GM23338 (cell line): ENCODE measurements around the gene UBE2L6. TPM values are rescaled to one million over a fixed set of nuclear protein-coding genes. Genes with fewer than 3 reads are reported as not detected.

Experiments used
- ATAC-seq: fragments of 200-7000 bp; cut with Tn5 transposase; 3 replicates; pipeline ENCODE4 v1.9.1; 2020
- DNase-seq: peaks from one replicate; pipeline ENCODE4 v3.0.0-alpha.2; 2015; ENCODE audit warnings: low spot score
- H2AFZ ChIP-seq: fragments of 200-600 bp; sonication (generic); 2 replicates; pipeline ENCODE4 v1.8.0; 2016; ENCODE audit warnings: antibody characterized with exemption, mild to moderate bottlenecking, moderate library complexity
- H3F3A ChIP-seq: fragments of 200-600 bp; sonication (generic); replicated peaks from 2 replicates; pipeline ENCODE4 v1.8.0; 2017; ENCODE audit warnings: antibody characterized with exemption, mixed run types, low read depth
- H3K27ac ChIP-seq: fragments of 200-600 bp; sonication (generic); 2 replicates; pipeline ENCODE4 v1.6.1; 2016; ENCODE audit warnings: low read depth
- H3K27me3 ChIP-seq: fragments of 200-600 bp; sonication (generic); 2 replicates; pipeline ENCODE4 v1.8.0; 2016; ENCODE audit warnings: mild to moderate bottlenecking, mixed run types, moderate library complexity; ENCODE audit not compliant: insufficient read depth
- H3K36me3 ChIP-seq: fragments of 200-600 bp; sonication (generic); 2 replicates; pipeline ENCODE4 v1.8.0; 2016; ENCODE audit warnings: mild to moderate bottlenecking; ENCODE audit not compliant: insufficient read depth
- H3K4me1 ChIP-seq: fragments of 200-600 bp; sonication (generic); 2 replicates; pipeline ENCODE4 v1.8.0; 2016; ENCODE audit warnings: mild to moderate bottlenecking, moderate library complexity; ENCODE audit not compliant: insufficient read depth
- H3K4me2 ChIP-seq: fragments of 200-600 bp; sonication (generic); 2 replicates; pipeline ENCODE4 v1.7.1; 2017; ENCODE audit warnings: mixed run types
- H3K4me3 ChIP-seq: fragments of 200-600 bp; sonication (generic); 2 replicates; pipeline ENCODE4 v1.6.1; 2016; ENCODE audit warnings: mixed run types
- H3K79me2 ChIP-seq: fragments of 200-600 bp; sonication (generic); replicated peaks from 2 replicates; pipeline ENCODE4 v1.8.0; 2017; ENCODE audit warnings: mild to moderate bottlenecking; ENCODE audit not compliant: insufficient read depth
- H3K9me2 ChIP-seq: fragments of 200-600 bp; sonication (generic); 2 replicates; pipeline ENCODE4 v1.8.0; 2017; ENCODE audit not compliant: insufficient read depth
- H4K20me1 ChIP-seq: fragments of 200-600 bp; sonication (generic); replicated peaks from 2 replicates; pipeline ENCODE4 v1.8.0; 2017; ENCODE audit warnings: mild to moderate bottlenecking; ENCODE audit not compliant: insufficient read depth
- H3K27ac Mint-ChIP-seq: 2 replicates; pipeline ENCODE4 v1.8.0; 2020; ENCODE audit warnings: inconsistent platforms, mild to moderate bottlenecking, moderate library complexity, mixed read lengths
- H3K27me3 Mint-ChIP-seq: 3 replicates; pipeline ENCODE4 v1.8.0; 2022; ENCODE audit warnings: low read depth, mild to moderate bottlenecking, moderate library complexity, mixed read lengths, inconsistent platforms; ENCODE audit not compliant: insufficient read depth, poor library complexity
- H3K36me3 Mint-ChIP-seq: 3 replicates; pipeline ENCODE4 v1.8.0; 2021; ENCODE audit warnings: low read depth, mild to moderate bottlenecking, inconsistent platforms, moderate library complexity, mixed read lengths
- H3K4me1 Mint-ChIP-seq: 3 replicates; pipeline ENCODE4 v1.8.0; 2020; ENCODE audit warnings: mild to moderate bottlenecking, inconsistent platforms, mixed read lengths
- H3K4me3 Mint-ChIP-seq: 3 replicates; pipeline ENCODE4 v1.8.0; 2021; ENCODE audit warnings: moderate library complexity, mild to moderate bottlenecking, inconsistent platforms, mixed read lengths
- H3K9me3 Mint-ChIP-seq: 3 replicates; pipeline ENCODE4 v1.8.0; 2020; ENCODE audit warnings: moderate library complexity, mild to moderate bottlenecking, inconsistent platforms, mixed read lengths
- CREB1 ChIP-seq: fragments of 250-450 bp; sonication (Bioruptor Pico); IDR thresholded peaks from 2 replicates; pipeline ENCODE4 v1.5.0; 2020; ENCODE audit warnings: low read depth, mild to moderate bottlenecking, moderate library complexity
- CTCF ChIP-seq, 2 experiments: fragments of 200-600 bp in 1 of 2; sonication (generic) in 1 of 2; conservative IDR thresholded peaks; 2 replicates each; pipeline versions ENCODE4 v1.5.1 to v1.6.1; 2016 to 2017; ENCODE audit warnings: antibody characterized with exemption in 2 of 2, low read depth in 2 of 2, mild to moderate bottlenecking in 2 of 2, moderate library complexity in 1 of 2
- ETS1 ChIP-seq: IDR thresholded peaks from 2 replicates; pipeline ENCODE4 v1.6.1; 2016; ENCODE audit warnings: antibody characterized with exemption
- EZH2 ChIP-seq: fragments of 200-600 bp; sonication (generic); IDR thresholded peaks from one replicate; pipeline ENCODE4 v1.8.0; 2017; ENCODE audit warnings: antibody characterized with exemption, mild to moderate bottlenecking, low read depth; ENCODE audit not compliant: unreplicated experiment
- EZH2phosphoT487 ChIP-seq: fragments of 200-600 bp; sonication (generic); IDR thresholded peaks from one replicate; pipeline ENCODE4 v1.8.1; 2018; ENCODE audit warnings: antibody characterized with exemption; ENCODE audit not compliant: unreplicated experiment
- JUNB ChIP-seq: IDR thresholded peaks from one replicate; pipeline ENCODE4 v1.6.1; 2016; ENCODE audit warnings: antibody characterized with exemption; ENCODE audit not compliant: unreplicated experiment
- NANOG ChIP-seq: IDR thresholded peaks from 2 replicates; pipeline ENCODE4 v1.6.1; 2016; ENCODE audit warnings: antibody characterized with exemption, borderline replicate concordance
- POLR2AphosphoS5 ChIP-seq: IDR thresholded peaks from 2 replicates; pipeline ENCODE4 v1.6.1; 2016; ENCODE audit warnings: antibody characterized with exemption, low read depth
- REST ChIP-seq: IDR thresholded peaks from one replicate; pipeline ENCODE4 v1.6.1; 2018; ENCODE audit warnings: antibody characterized with exemption; ENCODE audit not compliant: unreplicated experiment
- STAT1 ChIP-seq: IDR thresholded peaks from one replicate; pipeline ENCODE4 v1.6.1; 2016; ENCODE audit warnings: antibody characterized with exemption; ENCODE audit not compliant: unreplicated experiment
- ZNF114 ChIP-seq: fragments of 250-450 bp; sonication (Bioruptor Pico); IDR thresholded peaks from 2 replicates; pipeline ENCODE4 v1.5.0; 2020; ENCODE audit warnings: mild to moderate bottlenecking, moderate library complexity
- ZNF331 ChIP-seq: fragments of 250-450 bp; sonication (Bioruptor Pico); IDR thresholded peaks from 2 replicates; pipeline ENCODE4 v1.5.0; 2020; ENCODE audit warnings: low read depth, mild to moderate bottlenecking, moderate library complexity
- ZNF462 ChIP-seq: fragments of 250-450 bp; sonication (Bioruptor Pico); IDR thresholded peaks from 2 replicates; pipeline ENCODE4 v1.5.0; 2020; ENCODE audit warnings: mild to moderate bottlenecking, moderate library complexity
- polyA plus RNA-seq: library from polyadenylated mRNA; unstranded; fragments of >200 nt; fragmentation: Nextera tagmentation; extraction: Ambion mirVana; gene quantifications from 2 replicates; pipeline ENCODE4 v1.2.1, GENCODE V29; 2016
- total RNA-seq: library from RNA; depleted of rRNA; stranded (reverse); fragments of >200 nt; shearing (Covaris generic); gene quantifications from 2 replicates; pipeline ENCODE4 v1.2.3, GENCODE V29; 2014

UBE2L6 gene
- total and polyA plus RNA-seq, 2 experiments from 2014 or later, result 46.0 to 52.0 TPM

- H3F3A ChIP-seq, result peaks cover 14% of the 10 kb centered on the region
- H3K4me2 ChIP-seq, result no peak overlapping the region
- Mint-ChIP-seq H3K27ac (peak overlapping the region; percentile 74; the same call in 1 of the 2 replicates), H3K4me1 (peaks cover 48% of the 10 kb centered on the region), H3K36me3 (peaks cover 52% of the 10 kb centered on the region), H3K27me3 (peaks cover 16% of the 10 kb centered on the region), H3K9me3 (no peaks in the 10 kb centered on the region), H3K4me3 (no peak overlapping the region)
- H2AFZ ChIP-seq, result no peak overlapping the region
- H3K27me3 ChIP-seq, result no peaks in the 10 kb centered on the region
- no peaks in the 10 kb centered on the region for H3K36me3 ChIP-seq
- H3K9me2 ChIP-seq, result no peaks in the 10 kb centered on the region
- no peak overlapping the region for H3K4me3 ChIP-seq
- peaks cover 28% of the 10 kb centered on the region for H3K79me2 ChIP-seq
- no peak overlapping the region for H3K27ac ChIP-seq
- peaks cover 31% of the 10 kb centered on the region for H3K4me1 ChIP-seq
- no peak for ATAC-seq
- peaks cover 15% of the 10 kb centered on the region for H4K20me1 ChIP-seq
- no peak for TF ChIP-seq REST
- TF ChIP-seq CREB1, result no peak
- no peak for TF ChIP-seq POLR2AphosphoS5
- TF ChIP-seq ZNF462 (CRISPR knock-in tag), result no peak
- no peak for TF ChIP-seq STAT1
- TF ChIP-seq EZH2, result no peak
- no peak for TF ChIP-seq ZNF114 (CRISPR knock-in tag)
- TF ChIP-seq EZH2phosphoT487, result no peak
- TF ChIP-seq NANOG, result no peak
- TF ChIP-seq CTCF (conservative IDR thresholded peaks at IDR 0.05; ENCODE audit: low read depth in 2 of 2), result no peak
- TF ChIP-seq ZNF331, result no peak
- TF ChIP-seq ETS1, result no peak
- no peak for TF ChIP-seq JUNB
- no peak for DNase-seq
Measured at GRCh38 chr11:57502376-57502775, 65.1 kb downstream of the UBE2L6 start.
